Gastroesophageal sphincter (tissue), 4 donors: ENCODE measurements around the gene FOSL1. TPM values are rescaled to one million over a fixed set of nuclear protein-coding genes. Genes with fewer than 3 reads are reported as not detected.
"Not testable (repeated sequence)": the region's sequence is repeated elsewhere in the genome, so short reads cannot be mapped to it uniquely, and the experiment has no call there.

Experiments used
- ATAC-seq: fragments of 150-250 bp; one replicate; pipeline ENCODE4 v1.9.1; 2016; ENCODE audit warnings: mild to moderate bottlenecking, moderate library complexity
- H3K27ac ChIP-seq, 4 donors: fragments of 200-600 bp; sonication (generic) in 3 of 4; 1 replicate in 3 of 4; 2 replicates in 1 of 4; pipeline ENCODE4 v1.5.1; 2016 to 2019
- H3K27me3 ChIP-seq: fragments of 200-600 bp; sonication (generic); one replicate; pipeline ENCODE4 v1.5.1; 2019
- H3K36me3 ChIP-seq, 2 donors: fragments of 200-600 bp; sonication (generic); one replicate each; pipeline ENCODE4 v1.5.1; 2019; ENCODE audit warnings: control low read depth in 1 of 2
- H3K4me1 ChIP-seq, 3 donors: fragments of 200-600 bp; sonication (generic); 1 replicate in 2 of 3; 2 replicates in 1 of 3; pipeline ENCODE4 v1.5.1; 2016 to 2019; ENCODE audit warnings: control low read depth in 2 of 3
- H3K4me3 ChIP-seq, 2 donors: fragments of 200-600 bp; sonication (generic); one replicate each; pipeline ENCODE4 v1.5.1; 2019; ENCODE audit warnings: mild to moderate bottlenecking in 1 of 2, moderate library complexity in 1 of 2
- H3K9me3 ChIP-seq, 3 donors: fragments of 200-600 bp; sonication (generic); one replicate each; pipeline ENCODE4 v1.5.1; 2017 to 2019; ENCODE audit warnings: control low read depth in 2 of 3
- EP300 ChIP-seq: sonication (generic); formaldehyde crosslinking; IDR thresholded peaks from one replicate; pipeline ENCODE4 v1.6.1; 2017; ENCODE audit warnings: antibody characterized with exemption, mild to moderate bottlenecking
- POLR2A ChIP-seq, 2 donors: fragments of 450-650 bp; IDR thresholded peaks; one replicate each; pipeline ENCODE4 v1.6.1; 2017; ENCODE audit warnings: antibody characterized with exemption in 2 of 2, mild to moderate bottlenecking in 2 of 2, moderate library complexity in 1 of 2
- POLR2AphosphoS5 ChIP-seq: sonication (generic); formaldehyde crosslinking; IDR thresholded peaks from one replicate; pipeline ENCODE4 v1.6.1; 2017; ENCODE audit warnings: antibody characterized with exemption
- WGBS, 2 donors: methylation state at CpG; one replicate each; pipeline ENCODE4 v1.1.5; 2018; ENCODE audit warnings: low coverage in 1 of 2; 5-methylcytosine and 5-hydroxymethylcytosine counted together
- total RNA-seq, 4 donors: library from RNA; depleted of rRNA; stranded (reverse); fragments of >200 nt; gene quantifications; one replicate each; pipeline ENCODE4 v1.1.0, GENCODE V29; 2016
- TF ChIP-seq, protein P1 (sequence below), 4 experiments: fragments of 200-600 bp in 2 of 4; fragments of 450-650 bp in 2 of 4; sonication (generic) in 1 of 4; IDR thresholded peaks; one replicate each; pipeline ENCODE4 v1.5.1; 2017 to 2019; ENCODE audit warnings: antibody characterized with exemption in 4 of 4, mild to moderate bottlenecking in 2 of 4, moderate library complexity in 2 of 4

Gene FOSL1
- total RNA-seq, 4 donors from 2014 or later, result 1.4 to 24.9 (median 4.1) TPM

DNA sequence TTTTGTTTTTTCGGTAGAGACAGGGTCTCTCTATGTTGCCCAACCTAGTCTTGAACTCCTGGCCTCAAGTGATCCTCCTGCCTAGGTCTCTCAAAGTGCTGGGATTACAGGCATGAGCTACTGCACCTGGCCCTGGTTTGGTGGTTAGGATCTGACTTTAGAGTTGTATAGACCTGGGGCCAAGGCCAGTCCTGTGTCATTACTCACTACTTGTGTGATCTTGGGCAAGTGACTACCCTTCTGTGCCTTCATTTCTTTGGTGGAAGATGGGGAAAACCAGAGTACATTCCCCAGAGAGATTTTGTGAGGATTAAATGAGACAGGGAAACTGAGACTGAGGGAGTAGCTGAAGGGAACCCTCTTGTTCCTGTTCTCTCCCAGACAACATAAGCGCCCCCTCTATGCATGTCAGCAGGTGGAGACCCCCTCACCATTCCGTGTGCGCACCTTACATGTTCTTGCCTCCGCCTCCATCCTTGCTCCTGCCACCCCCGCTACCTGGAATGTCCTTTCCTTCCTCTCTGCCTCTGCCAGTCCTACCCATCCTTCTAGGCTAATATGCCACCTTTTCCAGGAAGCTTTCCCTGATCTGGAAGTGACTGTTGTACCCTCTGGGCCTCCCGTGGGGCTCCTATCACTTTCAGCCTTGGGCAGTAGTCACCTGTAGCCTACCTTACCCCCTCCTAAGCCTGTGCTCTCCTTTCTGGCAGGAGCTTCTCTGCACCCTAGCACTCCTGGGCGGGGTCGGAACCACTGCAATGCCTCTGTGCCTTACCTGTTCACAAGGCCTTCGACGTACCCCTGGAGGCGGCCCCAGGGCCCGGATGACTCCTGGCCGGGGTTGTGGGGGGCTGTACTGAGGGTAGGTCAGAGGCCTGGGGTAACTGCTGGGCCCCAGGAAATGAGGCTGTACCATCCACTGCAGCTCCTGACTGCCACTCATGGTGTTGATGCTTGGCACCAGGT lies 3.9 kb downstream of the FOSL1 start:
- WGBS, 2 donors, result 90 to 94% methylated on average over 5 to 6 of the region's 14 CpGs
- TF ChIP-seq, protein P1, sequence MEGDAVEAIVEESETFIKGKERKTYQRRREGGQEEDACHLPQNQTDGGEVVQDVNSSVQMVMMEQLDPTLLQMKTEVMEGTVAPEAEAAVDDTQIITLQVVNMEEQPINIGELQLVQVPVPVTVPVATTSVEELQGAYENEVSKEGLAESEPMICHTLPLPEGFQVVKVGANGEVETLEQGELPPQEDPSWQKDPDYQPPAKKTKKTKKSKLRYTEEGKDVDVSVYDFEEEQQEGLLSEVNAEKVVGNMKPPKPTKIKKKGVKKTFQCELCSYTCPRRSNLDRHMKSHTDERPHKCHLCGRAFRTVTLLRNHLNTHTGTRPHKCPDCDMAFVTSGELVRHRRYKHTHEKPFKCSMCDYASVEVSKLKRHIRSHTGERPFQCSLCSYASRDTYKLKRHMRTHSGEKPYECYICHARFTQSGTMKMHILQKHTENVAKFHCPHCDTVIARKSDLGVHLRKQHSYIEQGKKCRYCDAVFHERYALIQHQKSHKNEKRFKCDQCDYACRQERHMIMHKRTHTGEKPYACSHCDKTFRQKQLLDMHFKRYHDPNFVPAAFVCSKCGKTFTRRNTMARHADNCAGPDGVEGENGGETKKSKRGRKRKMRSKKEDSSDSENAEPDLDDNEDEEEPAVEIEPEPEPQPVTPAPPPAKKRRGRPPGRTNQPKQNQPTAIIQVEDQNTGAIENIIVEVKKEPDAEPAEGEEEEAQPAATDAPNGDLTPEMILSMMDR (IDR thresholded peaks at IDR 0.05), result no peak
- TF ChIP-seq EP300 (no peak), POLR2A (IDR thresholded peaks at IDR 0.05) (no peak), POLR2AphosphoS5 (no peak)
- H3K27ac ChIP-seq, result peak overlapping the region in 1 of 4 donors; percentile 11

DNA sequence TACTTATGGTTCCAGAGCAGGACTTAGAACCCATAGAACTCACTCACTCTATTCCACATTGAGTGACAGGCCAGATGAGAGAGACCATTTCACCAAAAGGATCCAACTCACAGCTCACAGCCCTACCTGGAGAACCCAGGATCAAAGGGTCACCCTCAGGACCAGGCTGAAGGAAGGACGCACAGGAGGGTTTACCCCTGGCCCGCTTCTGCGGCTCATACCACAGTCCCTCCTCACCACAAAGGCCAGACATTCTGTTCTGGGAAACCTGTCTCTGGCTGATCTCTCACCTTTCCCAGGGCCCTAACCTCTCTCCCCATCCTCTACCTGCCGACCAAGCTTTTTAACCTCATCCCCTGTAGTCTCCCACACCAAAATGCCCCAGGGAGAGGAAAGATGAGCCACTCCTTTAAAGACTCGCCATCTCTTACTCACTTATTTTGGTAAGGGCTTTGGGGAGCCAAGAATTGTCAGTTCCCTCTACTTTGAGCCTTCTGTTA lies 4.7 kb downstream of the FOSL1 start:
- no peak for TF ChIP-seq POLR2A (IDR thresholded peaks at IDR 0.05)
- TF ChIP-seq EP300, result no peak
- TF ChIP-seq, protein P1 (IDR thresholded peaks at IDR 0.05), result no peak
- TF ChIP-seq POLR2AphosphoS5, result no peak
- ATAC-seq, result no peak
- H3K4me1 ChIP-seq, result peaks cover 0 to 55% (median 28%) of the 10 kb centered on the region in 3 donors
- WGBS, 2 donors, result 91 to 95% methylated on average over 4 to 5 of the region's 5 CpGs
- no peaks in the 10 kb centered on the region for H3K9me3 ChIP-seq
- H3K27me3 ChIP-seq, result peaks cover 13% of the 10 kb centered on the region
- no peaks in the 10 kb centered on the region for H3K36me3 ChIP-seq
- no peak overlapping the region for H3K4me3 ChIP-seq
- no peak overlapping the region for H3K27ac ChIP-seq

More for the DNA sequence above, 3.9 kb downstream of the FOSL1 start:
- Histone ChIP-seq H3K4me3 (no peak overlapping the region), H3K27me3 (peaks cover 13% of the 10 kb centered on the region), H3K4me1 (peaks cover 0 to 52% (median 28%) of the 10 kb centered on the region in 3 donors), H3K36me3 (no peaks in the 10 kb centered on the region), H3K9me3 (no peaks in the 10 kb centered on the region)
- ATAC-seq, result no peak

DNA sequence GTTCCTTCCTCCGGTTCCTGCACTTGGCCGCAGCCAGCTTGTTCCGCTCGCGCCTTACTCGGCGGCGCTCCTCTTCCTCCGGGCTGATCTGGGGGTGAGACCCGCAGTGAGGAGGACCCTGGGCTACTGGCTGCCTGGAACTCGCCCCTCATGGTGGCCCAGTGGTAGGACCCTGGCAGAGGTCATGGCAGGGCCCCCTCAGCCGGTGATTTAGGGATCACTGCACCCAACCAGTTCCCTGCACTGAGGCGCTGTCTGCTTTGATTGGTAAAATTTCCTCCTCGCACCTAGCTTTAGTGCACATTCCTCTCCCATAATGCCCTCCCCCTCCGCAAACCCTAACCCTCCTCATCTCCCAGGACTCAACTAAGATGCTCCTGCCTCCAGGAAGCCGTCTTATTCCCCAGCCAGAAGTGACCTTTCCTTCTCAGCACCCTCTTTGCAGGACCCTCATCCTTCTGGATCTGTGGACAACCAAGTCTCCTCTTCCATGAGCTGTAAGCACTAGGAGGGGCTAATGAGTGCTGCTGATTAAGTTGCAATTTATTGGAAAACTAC lies 6.1 kb downstream of the FOSL1 start:
- Histone ChIP-seq H3K9me3 (no peaks in the 10 kb centered on the region), H3K27me3 (peaks cover 3% of the 10 kb centered on the region), H3K4me3 (peak overlapping the region in 1 of 2 donors; percentile 26), H3K27ac (peak overlapping the region; percentile 65 to 99 (median 95)), H3K4me1 (peaks cover 0 to 54% (median 30%) of the 10 kb centered on the region in 3 donors), H3K36me3 (no peaks in the 10 kb centered on the region)
- TF ChIP-seq, protein P1 (IDR thresholded peaks at IDR 0.05), result no peak
- TF ChIP-seq POLR2A (IDR thresholded peaks at IDR 0.05), result peak; percentile 14 to 26
- no peak for ATAC-seq
- WGBS, 2 donors, result 49 to 94% methylated on average over 2 to 4 of the region's 16 CpGs

DNA sequence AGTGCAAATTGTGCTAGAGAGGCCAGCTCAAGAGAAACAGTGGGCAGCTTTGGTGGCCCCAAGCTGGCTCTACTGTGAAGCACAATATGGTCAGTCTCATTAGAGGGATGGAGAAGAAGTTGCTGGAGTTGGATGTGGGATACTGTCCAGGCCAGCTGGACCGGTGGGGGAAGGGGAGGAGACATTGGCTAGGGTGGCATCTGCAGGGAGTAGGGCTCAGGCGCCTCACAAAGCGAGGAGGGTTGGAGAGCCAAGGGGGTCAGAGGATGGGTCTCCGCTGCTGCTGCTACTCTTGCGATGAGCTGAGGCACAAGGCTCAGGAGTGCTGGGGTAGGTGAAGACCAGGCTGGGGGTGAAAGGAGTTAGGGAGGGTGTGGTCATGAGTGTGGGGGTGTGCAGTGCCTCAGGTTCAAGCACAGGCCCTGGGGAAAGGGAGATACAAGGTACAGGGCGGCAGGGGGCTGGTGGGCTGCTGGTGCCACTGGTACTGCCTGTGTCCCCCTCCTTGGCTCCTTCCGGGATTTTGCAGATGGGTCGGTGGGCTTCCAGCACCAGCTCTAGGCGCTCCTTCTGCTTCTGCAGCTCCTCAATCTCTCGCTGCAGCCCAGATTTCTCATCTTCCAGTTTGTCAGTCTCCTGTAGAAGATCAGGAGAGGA lies 7.4 kb downstream of the FOSL1 start:
- Histone ChIP-seq H3K36me3 (no peaks in the 10 kb centered on the region), H3K4me1 (peaks cover 0 to 61% (median 30%) of the 10 kb centered on the region in 3 donors), H3K27ac (peak overlapping the region; percentile 82 to 99 (median 95)), H3K4me3 (peak overlapping the region in 1 of 2 donors; percentile 86), H3K9me3 (no peaks in the 10 kb centered on the region), H3K27me3 (no peaks in the 10 kb centered on the region)
- ATAC-seq, result no peak
- 76 to 82% methylated on average over 5 to 6 of the region's 10 CpGs for WGBS, 2 donors
- no peak for TF ChIP-seq POLR2A (IDR thresholded peaks at IDR 0.05)
- TF ChIP-seq POLR2AphosphoS5, result no peak
- TF ChIP-seq, protein P1 (IDR thresholded peaks at IDR 0.05), result no peak

DNA sequence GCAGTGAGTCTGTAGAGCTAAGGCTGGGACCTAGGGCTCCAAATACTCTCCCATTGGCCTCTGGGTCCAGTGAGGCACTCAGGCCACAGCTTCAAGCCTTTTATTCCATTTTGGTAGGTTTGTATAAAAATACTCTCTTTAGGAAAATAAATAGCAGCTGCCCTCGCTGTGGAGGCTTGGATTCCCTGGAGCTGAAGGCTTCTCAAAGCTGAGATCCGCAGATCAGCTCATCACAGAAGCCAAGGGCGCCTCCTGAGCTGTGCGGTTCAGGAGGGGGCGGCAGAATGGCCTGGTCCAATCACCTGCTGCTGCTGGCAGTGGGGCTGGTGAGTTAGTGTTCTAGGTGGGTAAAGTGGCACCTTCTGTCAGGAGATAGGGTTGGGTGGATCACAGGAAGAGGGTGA lies 8.0 kb downstream of the FOSL1 start:
- H3K9me3 ChIP-seq, H3K27me3 ChIP-seq, H3K36me3 ChIP-seq, ATAC-seq: not testable (repeated sequence)
- peak overlapping the region in 1 of 2 donors; percentile 86 for H3K4me3 ChIP-seq
- H3K27ac ChIP-seq, result peak overlapping the region; percentile 82 to 99 (median 95)
- peaks cover 0 to 67% (median 37%) of the 10 kb centered on the region in 3 donors for H3K4me1 ChIP-seq
- 55% methylated on average over 5 of the region's 5 CpGs; no CpG with 5 or more reads in 1 of the 2 donors for WGBS, 2 donors
